Activated T-cell treated with anti-CD3 and anti-CD28 coated beads, Interleukin-2, amount 50 U/mL, for 24 hours (primary cell): Measurements from ENCODE around the gene CUL5.
A peak's percentile ranks its signal among the peaks of the same experiment; 100 is the strongest.
"Not testable (repeated sequence)": the region's sequence is repeated elsewhere in the genome, so short reads cannot be mapped to it uniquely, and the experiment has no call there.

Experiments used
- DNase-seq: peaks from one replicate; pipeline ENCODE4 v3.0.0-alpha.2; 2020
- H3K27ac Mint-ChIP-seq: 2 replicates; pipeline ENCODE4 v1.8.0; 2020; ENCODE audit warnings: mild to moderate bottlenecking, mixed read lengths
- H3K27me3 Mint-ChIP-seq: 2 replicates; pipeline ENCODE4 v1.8.0; 2020; ENCODE audit warnings: mixed read lengths
- H3K36me3 Mint-ChIP-seq: 2 replicates; pipeline ENCODE4 v1.8.0; 2020; ENCODE audit warnings: low read depth, mixed read lengths
- H3K4me1 Mint-ChIP-seq: 2 replicates; pipeline ENCODE4 v1.8.0; 2020; ENCODE audit warnings: low read depth, mixed read lengths
- H3K4me3 Mint-ChIP-seq: 2 replicates; pipeline ENCODE4 v1.8.0; 2020; ENCODE audit warnings: mild to moderate bottlenecking, moderate library complexity, mixed read lengths
- H3K9me3 Mint-ChIP-seq: 2 replicates; pipeline ENCODE4 v1.8.0; 2020; ENCODE audit warnings: mixed read lengths

Gene CUL5

DNA sequence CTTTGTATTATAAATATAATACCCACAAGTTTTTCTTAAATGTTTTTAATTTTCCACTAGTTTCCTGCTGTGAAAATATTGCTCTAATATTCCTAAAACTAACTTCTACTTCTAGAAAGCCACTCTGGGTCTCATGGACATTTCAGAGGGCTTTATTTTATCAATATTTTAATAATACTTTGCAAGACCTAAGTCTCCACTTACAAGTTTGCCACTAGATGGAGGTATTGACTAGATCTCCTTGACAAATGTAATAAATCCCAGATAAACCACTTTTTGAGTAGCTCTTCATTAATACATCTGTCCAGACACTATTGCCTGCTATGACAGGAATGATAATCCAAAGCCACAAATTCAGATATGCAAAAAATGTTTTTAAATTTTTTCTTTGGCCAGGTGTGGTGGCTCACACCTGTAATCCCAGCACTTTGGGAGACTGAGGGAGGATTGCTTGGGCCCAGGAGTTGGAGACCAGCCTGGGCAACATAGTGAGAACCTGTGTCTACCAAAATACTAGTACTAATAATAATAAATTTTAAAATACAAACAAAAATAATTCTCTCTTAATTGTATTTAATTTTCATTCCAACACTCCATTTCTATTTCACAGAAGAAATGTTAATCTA is 109.2 kb downstream of the CUL5 start:
- no peaks in the 10 kb centered on the region for H3K9me3 Mint-ChIP-seq
- peaks cover 12% of the 10 kb centered on the region for H3K36me3 Mint-ChIP-seq
- H3K27ac Mint-ChIP-seq = no peak overlapping the region
- H3K27me3 Mint-ChIP-seq = no peaks in the 10 kb centered on the region
- DNase-seq = no peak
- H3K4me1 Mint-ChIP-seq = peaks cover 19% of the 10 kb centered on the region
- no peak overlapping the region for H3K4me3 Mint-ChIP-seq

- peaks cover 22% of the 10 kb centered on the region for H3K36me3 Mint-ChIP-seq
- H3K9me3 Mint-ChIP-seq, DNase-seq, H3K27me3 Mint-ChIP-seq: not testable (repeated sequence)
- peak overlapping the region; percentile 97 for H3K4me3 Mint-ChIP-seq
- peak overlapping the region; percentile 92 for H3K27ac Mint-ChIP-seq
- H3K4me1 Mint-ChIP-seq = peaks cover 44% of the 10 kb centered on the region
Measured at GRCh38 chr11:108120936-108121273, 112.2 kb downstream of the CUL5 start.

DNA sequence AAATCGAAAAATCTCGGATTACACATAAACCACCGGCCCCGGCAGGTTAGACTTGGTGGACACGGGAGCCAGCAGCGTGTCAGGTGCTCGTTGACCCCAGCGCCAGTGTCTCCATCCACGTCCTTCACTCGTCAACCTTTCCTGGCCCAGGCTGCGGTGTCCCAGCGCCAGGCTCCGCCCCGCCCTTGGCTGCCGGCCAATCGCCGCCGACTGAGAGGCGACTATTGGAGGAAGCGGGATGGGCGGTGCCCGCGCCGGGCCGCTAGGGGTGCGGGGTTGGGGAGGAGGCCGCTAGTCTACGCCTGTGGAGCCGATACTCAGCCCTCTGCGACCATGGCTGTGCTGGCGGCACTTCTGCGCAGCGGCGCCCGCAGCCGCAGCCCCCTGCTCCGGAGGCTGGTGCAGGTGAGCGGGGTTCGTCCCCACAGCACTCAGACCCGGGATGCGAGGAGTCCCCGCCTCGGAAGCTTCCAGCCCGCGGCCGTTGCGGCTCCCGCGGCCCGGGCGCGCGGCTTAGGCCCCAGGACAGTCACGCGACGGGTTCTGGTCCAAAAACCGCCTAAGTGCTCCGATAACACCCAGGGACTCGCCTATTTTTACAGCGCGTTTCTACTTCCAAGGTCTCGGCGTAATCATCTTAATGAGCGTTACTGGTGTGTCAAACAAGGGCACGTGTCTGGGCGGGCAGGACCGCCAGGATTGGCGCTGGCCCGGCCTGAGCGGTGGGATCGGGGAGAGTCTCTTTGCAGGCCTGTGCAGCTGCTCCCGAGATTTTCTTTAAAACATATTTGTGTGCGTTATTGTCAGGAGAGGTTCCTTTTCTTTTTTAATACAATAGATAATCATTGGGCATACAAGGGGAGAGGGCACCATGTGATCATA is 112.8 kb downstream of the CUL5 start, which contains the start of gene ACAT1:
Gene ACAT1, plus strand, starts transcription at position 294 of the 882 bp plus-strand sequence. Its CDS starts 40 bp downstream, at position 334.
- H3K4me1 Mint-ChIP-seq = peaks cover 48% of the 10 kb centered on the region
- no peaks in the 10 kb centered on the region for H3K27me3 Mint-ChIP-seq

GRCh38 chr11:108122166-108122628 is 113.5 kb downstream of the CUL5 start:
- Mint-ChIP-seq H3K4me3 (peak overlapping the region; percentile 97), H3K4me1 (peaks cover 50% of the 10 kb centered on the region), H3K9me3 (no peaks in the 10 kb centered on the region), H3K27ac (peak overlapping the region; percentile 92), H3K36me3 (peaks cover 31% of the 10 kb centered on the region), H3K27me3 (no peaks in the 10 kb centered on the region)
- DNase-seq = no peak

More for the DNA sequence above, 112.8 kb downstream of the CUL5 start, which contains the start of gene ACAT1:
- Mint-ChIP-seq H3K27ac (peak within 1 kb of the TSS; percentile 92), H3K9me3 (no peaks in the 10 kb centered on the region), H3K36me3 (peaks cover 28% of the 10 kb centered on the region), H3K4me3 (peak within 1 kb of the TSS; percentile 97)
- peak; percentile 98 for DNase-seq

GRCh38 chr11:108125096-108125495 is 116.4 kb downstream of the CUL5 start:
- Mint-ChIP-seq H3K36me3 (peaks cover 52% of the 10 kb centered on the region), H3K27me3 (no peaks in the 10 kb centered on the region), H3K27ac (peak overlapping the region; percentile 6), H3K9me3 (no peaks in the 10 kb centered on the region), H3K4me3 (no peak overlapping the region), H3K4me1 (peaks cover 54% of the 10 kb centered on the region)
- no peak for DNase-seq

DNA sequence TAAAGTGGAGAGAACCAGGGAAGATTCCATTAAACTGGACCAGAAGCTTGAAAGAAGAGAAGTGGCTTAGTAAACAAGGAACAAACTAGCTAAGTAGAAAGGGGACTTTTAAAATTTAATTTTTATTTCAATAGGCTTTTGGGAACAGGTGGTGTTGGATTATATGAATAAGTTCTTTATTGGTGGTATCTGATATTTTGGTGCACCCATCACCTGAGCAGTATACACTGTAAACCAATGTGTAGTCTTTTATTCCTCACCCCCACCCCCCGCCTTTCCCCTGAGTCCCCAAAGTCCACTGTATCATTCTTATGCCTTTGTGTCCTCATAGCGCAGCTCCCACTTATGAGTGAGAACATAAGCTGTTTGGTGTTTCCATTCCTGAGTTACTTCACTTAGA is 120.1 kb downstream of the CUL5 start:
- Mint-ChIP-seq H3K36me3 (peaks cover 65% of the 10 kb centered on the region), H3K27me3 (no peaks in the 10 kb centered on the region), H3K9me3 (no peaks in the 10 kb centered on the region), H3K4me3 (no peak overlapping the region), H3K27ac (no peak overlapping the region), H3K4me1 (peaks cover 33% of the 10 kb centered on the region)
- no peak for DNase-seq

DNA sequence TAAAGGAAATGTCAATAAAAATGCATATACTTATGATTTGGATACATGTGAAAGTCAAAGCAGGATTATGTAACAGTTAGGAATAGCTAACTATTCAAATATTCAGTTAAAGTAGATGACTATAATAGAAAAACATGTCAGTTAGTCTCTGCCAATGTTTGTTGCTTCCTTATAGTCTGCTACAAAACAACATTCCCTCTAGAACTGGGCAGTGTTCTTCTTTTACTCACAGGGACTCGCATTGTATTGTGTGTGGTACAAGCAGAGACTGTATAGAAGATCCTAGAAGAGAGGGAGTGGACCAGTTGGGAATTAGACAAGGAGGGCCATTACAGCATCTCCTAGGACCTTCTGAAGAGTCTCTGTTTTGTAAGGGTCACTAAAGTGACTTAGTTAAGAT is 123.3 kb downstream of the CUL5 start:
- H3K4me3 Mint-ChIP-seq = no peak overlapping the region
- no peaks in the 10 kb centered on the region for H3K27me3 Mint-ChIP-seq
- DNase-seq = no peak
- H3K36me3 Mint-ChIP-seq = peaks cover 72% of the 10 kb centered on the region
- no peaks in the 10 kb centered on the region for H3K9me3 Mint-ChIP-seq
- peaks cover 30% of the 10 kb centered on the region for H3K4me1 Mint-ChIP-seq
- peak overlapping the region; percentile 31 for H3K27ac Mint-ChIP-seq

DNA sequence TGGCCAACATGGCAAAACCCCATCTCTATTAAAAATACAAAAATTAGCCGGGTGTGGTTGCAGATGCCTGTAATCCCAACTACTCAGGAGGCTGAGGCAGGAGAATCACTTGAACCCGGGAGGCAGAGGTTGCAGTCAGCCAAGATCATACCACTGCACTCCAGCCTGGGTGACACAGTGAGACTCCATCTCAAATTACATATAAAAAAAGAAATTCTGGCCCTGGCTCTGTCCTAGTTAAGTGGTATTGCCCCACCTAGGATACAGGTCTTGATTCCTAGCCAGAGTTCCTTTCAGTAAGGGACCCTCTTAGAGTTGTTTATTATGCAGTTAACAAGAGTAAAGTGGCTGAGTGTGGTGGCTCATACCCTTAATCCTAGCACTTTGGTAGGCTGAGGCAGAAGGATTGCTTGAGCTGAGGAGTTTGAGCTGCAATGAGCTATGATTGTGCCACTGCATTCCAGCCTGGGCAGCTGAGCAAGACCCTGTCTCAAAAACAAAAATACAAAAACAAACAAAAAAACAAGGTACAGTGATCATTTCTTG is 124.4 kb downstream of the CUL5 start:
- not testable (repeated sequence) for H3K4me3 Mint-ChIP-seq, H3K27me3 Mint-ChIP-seq, H3K9me3 Mint-ChIP-seq, DNase-seq
- Mint-ChIP-seq H3K4me1 (peaks cover 33% of the 10 kb centered on the region), H3K36me3 (peaks cover 68% of the 10 kb centered on the region), H3K27ac (peak overlapping the region; percentile 72)

- Mint-ChIP-seq H3K27ac (peak overlapping the region; percentile 93), H3K36me3 (peaks cover 72% of the 10 kb centered on the region), H3K4me3 (peak overlapping the region; percentile 4), H3K9me3 (no peaks in the 10 kb centered on the region), H3K27me3 (no peaks in the 10 kb centered on the region), H3K4me1 (peaks cover 28% of the 10 kb centered on the region)
- no peak for DNase-seq
Measured at GRCh38 chr11:108135845-108136544, 127.3 kb downstream of the CUL5 start.

- H3K4me3 Mint-ChIP-seq = no peak overlapping the region
- H3K4me1 Mint-ChIP-seq = peaks cover 28% of the 10 kb centered on the region
- H3K9me3 Mint-ChIP-seq = no peaks in the 10 kb centered on the region
- H3K36me3 Mint-ChIP-seq = peaks cover 77% of the 10 kb centered on the region
- H3K27me3 Mint-ChIP-seq = no peaks in the 10 kb centered on the region
- peak overlapping the region; percentile 94 for H3K27ac Mint-ChIP-seq
- no peak for DNase-seq
Measured at GRCh38 chr11:108137212-108137611, 128.5 kb downstream of the CUL5 start.

GRCh38 chr11:108142304-108142703 is 133.6 kb downstream of the CUL5 start:
- Mint-ChIP-seq H3K4me1 (peaks cover 16% of the 10 kb centered on the region), H3K27me3 (no peaks in the 10 kb centered on the region), H3K4me3 (no peak overlapping the region), H3K9me3 (no peaks in the 10 kb centered on the region), H3K27ac (peak overlapping the region; percentile 11), H3K36me3 (peaks cover 84% of the 10 kb centered on the region)
- DNase-seq = no peak

GRCh38 chr11:108144615-108145014 is 135.9 kb downstream of the CUL5 start:
- Mint-ChIP-seq H3K4me1 (peaks cover 11% of the 10 kb centered on the region), H3K27ac (peak overlapping the region; percentile 72), H3K9me3 (no peaks in the 10 kb centered on the region), H3K4me3 (no peak overlapping the region), H3K27me3 (no peaks in the 10 kb centered on the region), H3K36me3 (peaks cover 95% of the 10 kb centered on the region)
- no peak for DNase-seq

- Mint-ChIP-seq H3K9me3 (no peaks in the 10 kb centered on the region), H3K27ac (peak overlapping the region; percentile 71), H3K36me3 (peaks cover 94% of the 10 kb centered on the region), H3K4me3 (no peak overlapping the region), H3K4me1 (peaks cover 11% of the 10 kb centered on the region), H3K27me3 (no peaks in the 10 kb centered on the region)
- DNase-seq = no peak
Measured at GRCh38 chr11:108147150-108147549, 138.5 kb downstream of the CUL5 start.

- Mint-ChIP-seq H3K27ac (peak overlapping the region; percentile 48), H3K36me3 (peaks cover 91% of the 10 kb centered on the region), H3K27me3 (no peaks in the 10 kb centered on the region), H3K4me3 (no peak overlapping the region), H3K9me3 (no peaks in the 10 kb centered on the region), H3K4me1 (peaks cover 11% of the 10 kb centered on the region)
- no peak for DNase-seq
Measured at GRCh38 chr11:108148556-108148955, 139.9 kb downstream of the CUL5 start.
